Measurements from ENCODE around the gene SULT1C2. TPM values are rescaled to one million over a fixed set of nuclear protein-coding genes. Genes with fewer than 3 reads are reported as not detected.

Gene SULT1C2
- total RNA-seq, 1 donor from 2014 or later, result not detected

- TF ChIP-seq, protein P1, sequence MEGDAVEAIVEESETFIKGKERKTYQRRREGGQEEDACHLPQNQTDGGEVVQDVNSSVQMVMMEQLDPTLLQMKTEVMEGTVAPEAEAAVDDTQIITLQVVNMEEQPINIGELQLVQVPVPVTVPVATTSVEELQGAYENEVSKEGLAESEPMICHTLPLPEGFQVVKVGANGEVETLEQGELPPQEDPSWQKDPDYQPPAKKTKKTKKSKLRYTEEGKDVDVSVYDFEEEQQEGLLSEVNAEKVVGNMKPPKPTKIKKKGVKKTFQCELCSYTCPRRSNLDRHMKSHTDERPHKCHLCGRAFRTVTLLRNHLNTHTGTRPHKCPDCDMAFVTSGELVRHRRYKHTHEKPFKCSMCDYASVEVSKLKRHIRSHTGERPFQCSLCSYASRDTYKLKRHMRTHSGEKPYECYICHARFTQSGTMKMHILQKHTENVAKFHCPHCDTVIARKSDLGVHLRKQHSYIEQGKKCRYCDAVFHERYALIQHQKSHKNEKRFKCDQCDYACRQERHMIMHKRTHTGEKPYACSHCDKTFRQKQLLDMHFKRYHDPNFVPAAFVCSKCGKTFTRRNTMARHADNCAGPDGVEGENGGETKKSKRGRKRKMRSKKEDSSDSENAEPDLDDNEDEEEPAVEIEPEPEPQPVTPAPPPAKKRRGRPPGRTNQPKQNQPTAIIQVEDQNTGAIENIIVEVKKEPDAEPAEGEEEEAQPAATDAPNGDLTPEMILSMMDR (IDR thresholded peaks at IDR 0.05; ENCODE audit: insufficient read depth, low read length, severe bottlenecking), result no peak
- Histone ChIP-seq H3K27me3 (ENCODE audit: control insufficient read depth, insufficient read depth, low read length) (no peaks in the 10 kb centered on the region), H3K36me3 (ENCODE audit: control insufficient read depth, insufficient read depth, low read length) (no peaks in the 10 kb centered on the region), H3K4me3 (ENCODE audit: low read depth, low read length) (no peak overlapping the region)
- FAIRE-seq (no peak), DNase-seq (ENCODE audit: low read depth) (peak; percentile 74)
Measured at GRCh38 chr2:108323619-108324018, 34.9 kb downstream of the SULT1C2 start.

DNA sequence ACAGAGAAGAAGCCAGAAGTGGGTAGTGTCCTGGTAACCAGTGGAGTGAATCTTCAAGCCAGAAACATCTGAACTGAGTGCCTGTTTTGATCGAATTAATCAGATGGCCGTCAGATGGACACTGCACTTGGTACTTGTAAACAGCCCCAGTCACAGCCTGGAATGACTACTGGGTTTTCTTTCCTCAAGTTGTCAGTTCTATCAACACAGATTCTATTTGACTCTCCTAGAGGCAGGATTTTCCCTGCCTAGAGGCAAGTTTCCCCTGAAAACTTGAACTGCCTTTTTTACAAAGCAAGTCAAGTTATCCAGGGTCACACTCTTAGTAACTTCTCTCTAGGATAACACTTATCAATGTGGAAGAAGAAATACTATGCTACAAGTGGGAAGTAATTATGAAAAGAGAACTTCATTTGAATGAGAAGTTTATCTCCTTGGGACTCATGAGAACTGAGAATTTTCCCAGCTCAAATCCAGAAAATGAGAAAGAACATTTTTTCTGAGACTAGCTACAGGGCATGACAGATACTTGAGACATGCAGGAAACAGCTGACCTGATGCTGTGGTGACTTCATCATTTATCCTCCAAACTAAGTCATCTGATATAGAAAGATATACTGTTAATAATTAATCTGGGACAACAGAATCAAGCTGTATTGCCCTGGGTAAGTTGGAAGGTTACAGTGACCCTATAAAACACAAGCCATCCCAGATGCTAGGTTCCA lies 36.0 kb downstream of the SULT1C2 start:
- no peak for FAIRE-seq
- H3K4me3 ChIP-seq (ENCODE audit: low read depth, low read length), result no peak overlapping the region
- DNase-seq (ENCODE audit: low read depth), result peak; percentile 81
- TF ChIP-seq, protein P1 (IDR thresholded peaks at IDR 0.05; ENCODE audit: insufficient read depth, low read length, severe bottlenecking), result no peak
- no peaks in the 10 kb centered on the region for H3K27me3 ChIP-seq (ENCODE audit: control insufficient read depth, insufficient read depth, low read length)
- H3K36me3 ChIP-seq (ENCODE audit: control insufficient read depth, insufficient read depth, low read length), result no peaks in the 10 kb centered on the region

- peak; percentile 64 for DNase-seq (ENCODE audit: low read depth)
- FAIRE-seq, result peak; percentile 32
- H3K4me3 ChIP-seq (ENCODE audit: low read depth, low read length), result no peak overlapping the region
- H3K27me3 ChIP-seq (ENCODE audit: control insufficient read depth, insufficient read depth, low read length), result no peaks in the 10 kb centered on the region
- TF ChIP-seq, protein P1 (IDR thresholded peaks at IDR 0.05; ENCODE audit: insufficient read depth, low read length, severe bottlenecking), result no peak
- no peaks in the 10 kb centered on the region for H3K36me3 ChIP-seq (ENCODE audit: control insufficient read depth, insufficient read depth, low read length)
Measured at GRCh38 chr2:108325756-108326155, 37.1 kb downstream of the SULT1C2 start.

DNA sequence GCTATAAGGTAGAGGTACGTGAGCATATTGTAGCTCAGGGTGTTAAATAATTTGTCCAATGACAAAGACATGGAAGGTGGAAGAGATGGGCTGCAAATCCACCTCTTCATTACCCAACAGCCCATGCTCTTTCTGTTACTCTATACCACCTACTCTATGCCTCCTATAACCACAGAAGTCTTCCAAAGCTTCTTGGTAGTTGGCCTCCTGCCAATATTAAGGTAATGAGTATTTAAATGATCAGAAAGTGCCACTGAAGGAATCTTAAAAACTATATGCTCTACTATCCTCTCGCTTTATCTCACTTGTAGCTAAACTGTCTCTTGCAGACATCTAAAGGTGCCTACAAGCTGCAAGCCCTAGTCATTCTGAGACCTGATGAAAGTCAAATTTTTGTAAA lies 41.1 kb downstream of the SULT1C2 start:
- H3K27me3 ChIP-seq (ENCODE audit: control insufficient read depth, insufficient read depth, low read length), result peaks cover 2% of the 10 kb centered on the region
- no peak for DNase-seq (ENCODE audit: low read depth)
- H3K36me3 ChIP-seq (ENCODE audit: control insufficient read depth, insufficient read depth, low read length), result no peaks in the 10 kb centered on the region
- FAIRE-seq, result no peak
- no peak overlapping the region for H3K4me3 ChIP-seq (ENCODE audit: low read depth, low read length)
- TF ChIP-seq, protein P1 (IDR thresholded peaks at IDR 0.05; ENCODE audit: insufficient read depth, low read length, severe bottlenecking), result no peak

- H3K4me3 ChIP-seq (ENCODE audit: low read depth, low read length), result no peak overlapping the region
- TF ChIP-seq, protein P1 (IDR thresholded peaks at IDR 0.05; ENCODE audit: insufficient read depth, low read length, severe bottlenecking), result no peak
- no peaks in the 10 kb centered on the region for H3K36me3 ChIP-seq (ENCODE audit: control insufficient read depth, insufficient read depth, low read length)
- H3K27me3 ChIP-seq (ENCODE audit: control insufficient read depth, insufficient read depth, low read length), result peaks cover 2% of the 10 kb centered on the region
- DNase-seq (ENCODE audit: low read depth) (no peak), FAIRE-seq (no peak)
Measured at GRCh38 chr2:108330979-108331378, 42.3 kb downstream of the SULT1C2 start.

DNA sequence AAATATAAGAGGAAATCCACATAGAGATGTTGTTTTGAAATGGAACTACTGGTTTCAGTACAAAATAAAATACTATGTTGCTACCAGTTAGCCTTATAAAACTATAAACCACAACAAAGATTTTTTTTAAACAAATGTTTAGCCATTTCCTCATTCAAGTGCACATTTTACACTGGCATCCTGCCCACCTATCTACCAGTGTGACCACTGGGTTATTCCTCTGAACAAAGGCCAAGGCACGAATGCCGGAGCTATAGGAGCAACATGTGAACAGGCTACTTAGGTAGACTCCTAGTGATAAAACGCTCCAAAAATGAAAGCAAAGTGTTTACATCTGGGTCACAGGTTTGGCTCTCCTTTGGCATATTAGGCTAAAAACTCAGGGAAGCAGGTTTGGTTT lies 57.3 kb downstream of the SULT1C2 start:
- Histone ChIP-seq H3K36me3 (ENCODE audit: control insufficient read depth, insufficient read depth, low read length) (no peaks in the 10 kb centered on the region), H3K27me3 (ENCODE audit: control insufficient read depth, insufficient read depth, low read length) (peaks cover 5% of the 10 kb centered on the region), H3K4me3 (ENCODE audit: low read depth, low read length) (no peak overlapping the region)
- FAIRE-seq, result no peak
- TF ChIP-seq, protein P1 (IDR thresholded peaks at IDR 0.05; ENCODE audit: insufficient read depth, low read length, severe bottlenecking), result no peak
- no peak for DNase-seq (ENCODE audit: low read depth)
